Neural cell (in vitro differentiated cells): ENCODE data around the gene SNRK.

Source experiments
- EP300 ChIP-seq: fragments of 450-650 bp; conservative IDR thresholded peaks from 2 replicates; pipeline ENCODE4 v1.6.1; 2014; ENCODE audit warnings: antibody characterized with exemption, mild to moderate bottlenecking, moderate library complexity; ENCODE audit not compliant: poor library complexity, severe bottlenecking
- EZH2 ChIP-seq: fragments of 200-600, 300-800 bp; shearing (Covaris generic), sonication (generic); IDR thresholded peaks from 2 replicates; pipeline ENCODE4 v1.6.1; 2014; ENCODE audit warnings: antibody characterized with exemption, low read length, borderline replicate concordance, mild to moderate bottlenecking; ENCODE audit not compliant: insufficient read depth, poor library complexity, severe bottlenecking
- MXI1 ChIP-seq: fragments of 450-650 bp; conservative IDR thresholded peaks from 2 replicates; pipeline ENCODE4 v1.6.1; 2014; ENCODE audit warnings: antibody characterized with exemption, mild to moderate bottlenecking; ENCODE audit not compliant: poor library complexity, severe bottlenecking
- POLR2AphosphoS5 ChIP-seq: IDR thresholded peaks from 2 replicates; pipeline ENCODE4 v1.6.1; 2012
- RAD21 ChIP-seq: fragments of 450-650 bp; conservative IDR thresholded peaks from 2 replicates; pipeline ENCODE4 v1.6.1; 2014; ENCODE audit warnings: antibody characterized with exemption, mild to moderate bottlenecking, moderate library complexity
- SMC3 ChIP-seq: fragments of 450-650 bp; conservative IDR thresholded peaks from 2 replicates; pipeline ENCODE4 v1.6.1; 2014; ENCODE audit warnings: antibody characterized with exemption, mild to moderate bottlenecking, moderate library complexity; ENCODE audit not compliant: poor library complexity
- TF ChIP-seq, protein P1 (sequence below): fragments of 450-650 bp; IDR thresholded peaks from 2 replicates; pipeline ENCODE4 v1.5.1; 2014; ENCODE audit warnings: antibody characterized with exemption, mild to moderate bottlenecking, moderate library complexity; ENCODE audit not compliant: poor library complexity, severe bottlenecking

DNA sequence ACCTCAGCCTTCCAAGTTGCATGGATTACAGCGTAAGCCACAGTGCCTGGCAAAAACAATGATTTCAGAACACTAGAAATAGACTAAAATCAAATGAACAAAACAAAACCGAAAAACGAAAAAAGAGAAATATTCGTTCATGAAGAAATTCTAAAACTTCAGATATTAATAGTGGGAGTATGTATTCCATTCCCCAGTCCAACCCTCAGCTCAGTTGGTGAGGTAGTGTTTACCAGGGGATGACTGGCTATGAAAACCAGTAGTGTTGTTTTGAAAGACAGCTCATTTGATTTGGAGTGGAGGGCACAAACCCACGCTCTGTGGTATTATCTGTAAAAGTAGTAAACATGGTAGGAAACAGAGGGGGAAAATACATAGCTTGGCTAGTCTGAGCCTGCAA, 6.8 kb upstream of the SNRK start:
- TF ChIP-seq RAD21 (no peak), EZH2 (no peak), POLR2AphosphoS5 (no peak), EP300 (no peak), SMC3 (no peak), MXI1 (no peak)
- TF ChIP-seq, protein P1, sequence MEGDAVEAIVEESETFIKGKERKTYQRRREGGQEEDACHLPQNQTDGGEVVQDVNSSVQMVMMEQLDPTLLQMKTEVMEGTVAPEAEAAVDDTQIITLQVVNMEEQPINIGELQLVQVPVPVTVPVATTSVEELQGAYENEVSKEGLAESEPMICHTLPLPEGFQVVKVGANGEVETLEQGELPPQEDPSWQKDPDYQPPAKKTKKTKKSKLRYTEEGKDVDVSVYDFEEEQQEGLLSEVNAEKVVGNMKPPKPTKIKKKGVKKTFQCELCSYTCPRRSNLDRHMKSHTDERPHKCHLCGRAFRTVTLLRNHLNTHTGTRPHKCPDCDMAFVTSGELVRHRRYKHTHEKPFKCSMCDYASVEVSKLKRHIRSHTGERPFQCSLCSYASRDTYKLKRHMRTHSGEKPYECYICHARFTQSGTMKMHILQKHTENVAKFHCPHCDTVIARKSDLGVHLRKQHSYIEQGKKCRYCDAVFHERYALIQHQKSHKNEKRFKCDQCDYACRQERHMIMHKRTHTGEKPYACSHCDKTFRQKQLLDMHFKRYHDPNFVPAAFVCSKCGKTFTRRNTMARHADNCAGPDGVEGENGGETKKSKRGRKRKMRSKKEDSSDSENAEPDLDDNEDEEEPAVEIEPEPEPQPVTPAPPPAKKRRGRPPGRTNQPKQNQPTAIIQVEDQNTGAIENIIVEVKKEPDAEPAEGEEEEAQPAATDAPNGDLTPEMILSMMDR = no peak
